Measurements from ENCODE around the gene CYSTM1. TPM values are rescaled to one million over a fixed set of nuclear protein-coding genes. Genes with fewer than 3 reads are reported as not detected.
"Not testable (repeated sequence)": the region's sequence is repeated elsewhere in the genome, so short reads cannot be mapped to it uniquely, and the experiment has no call there.

Gene CYSTM1
- polyA plus RNA-seq, 1 donor from 2014 or later, result 21.3 TPM

GRCh38 chr5:140198915-140199314 lies 23.9 kb downstream of the CYSTM1 start:
- peaks cover 13% of the 10 kb centered on the region for H3K36me3 Mint-ChIP-seq
- H3K27me3 Mint-ChIP-seq, H3K27ac Mint-ChIP-seq, H3K9me3 Mint-ChIP-seq, H3K4me1 Mint-ChIP-seq, H3K4me3 Mint-ChIP-seq: not testable (repeated sequence)

- no peak overlapping the region for H3K27ac Mint-ChIP-seq
- H3K4me3 Mint-ChIP-seq, result no peak overlapping the region
- H3K9me3 Mint-ChIP-seq, result no peaks in the 10 kb centered on the region
- peaks cover 8% of the 10 kb centered on the region for H3K36me3 Mint-ChIP-seq
- H3K27me3 Mint-ChIP-seq, result no peaks in the 10 kb centered on the region
- H3K4me1 Mint-ChIP-seq, result peaks cover 0 to 1% (median 0%) of the 10 kb centered on the region in 3 donors
Observed at GRCh38 chr5:140202078-140202477, 27.1 kb downstream of the CYSTM1 start.

DNA sequence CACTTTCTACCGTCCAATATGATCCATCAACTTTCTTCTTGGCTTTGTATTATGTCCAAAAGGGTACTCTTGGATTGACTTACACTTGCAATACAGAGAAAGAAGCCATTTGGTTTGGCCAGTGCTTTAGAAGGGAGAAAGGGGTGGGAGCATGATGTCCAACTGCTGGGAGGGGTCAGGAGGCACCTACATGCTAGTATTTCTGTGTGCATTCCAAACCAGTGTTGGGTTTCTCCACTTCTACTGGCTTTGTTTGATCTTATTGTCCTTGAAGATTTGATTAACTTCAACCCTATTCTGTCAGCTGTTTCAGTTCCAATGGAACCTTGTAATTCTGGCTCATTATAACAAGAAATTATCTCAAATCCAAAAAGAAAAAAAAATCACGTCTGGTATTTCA lies 27.6 kb downstream of the CYSTM1 start:
- Mint-ChIP-seq H3K36me3 (peaks cover 8% of the 10 kb centered on the region), H3K4me3 (no peak overlapping the region), H3K9me3 (no peaks in the 10 kb centered on the region), H3K4me1 (peaks cover 0 to 1% (median 0%) of the 10 kb centered on the region in 3 donors), H3K27me3 (no peaks in the 10 kb centered on the region), H3K27ac (no peak overlapping the region)

DNA sequence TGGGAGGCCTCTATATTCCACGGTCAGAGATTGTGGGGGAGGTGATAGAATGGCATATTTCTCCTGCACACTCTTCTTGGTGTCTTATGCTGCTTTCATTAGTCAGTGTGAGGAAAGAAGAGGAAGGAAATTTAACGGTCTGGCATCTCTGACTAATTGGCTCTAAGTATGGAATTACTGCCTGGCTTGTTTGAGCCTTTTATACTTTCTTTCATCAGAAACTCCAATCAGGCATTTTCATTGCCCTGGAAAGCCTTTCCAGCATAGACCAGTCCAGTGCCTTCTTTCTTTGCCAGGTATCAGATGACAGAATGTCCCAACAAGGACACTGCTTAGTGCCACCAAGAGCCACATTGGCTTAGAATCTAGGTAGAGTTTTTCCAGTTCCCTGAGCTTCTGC lies 30.2 kb downstream of the CYSTM1 start:
- Mint-ChIP-seq H3K36me3 (peaks cover 4% of the 10 kb centered on the region), H3K9me3 (peaks cover 0 to 3% (median 2%) of the 10 kb centered on the region in 3 donors), H3K27ac (no peak overlapping the region), H3K27me3 (no peaks in the 10 kb centered on the region), H3K4me3 (no peak overlapping the region), H3K4me1 (peaks cover 0 to 1% (median 0%) of the 10 kb centered on the region in 3 donors)

DNA sequence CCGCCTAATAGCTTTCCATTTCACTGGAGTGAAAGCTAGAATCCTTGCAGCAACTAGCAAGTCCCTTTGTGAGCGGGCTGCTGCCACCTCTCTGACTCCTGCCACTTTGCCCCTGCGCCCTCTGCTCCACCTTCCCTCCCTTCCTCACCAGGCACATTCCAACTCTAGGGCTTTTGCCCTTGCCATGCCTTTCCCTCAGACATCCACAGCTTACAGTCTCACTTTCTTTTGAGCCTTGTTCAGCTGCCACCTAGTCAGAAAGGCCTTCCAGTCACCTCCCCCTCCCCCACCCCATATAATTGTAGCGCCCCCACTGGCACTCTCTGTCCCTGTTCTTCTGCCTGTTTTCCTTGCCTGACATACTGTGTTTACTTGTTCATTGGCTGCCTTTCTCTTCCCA lies 31.0 kb downstream of the CYSTM1 start:
- Mint-ChIP-seq H3K9me3 (peaks cover 0 to 3% (median 2%) of the 10 kb centered on the region in 3 donors), H3K36me3 (peaks cover 4% of the 10 kb centered on the region), H3K4me1 (peaks cover 0 to 1% (median 0%) of the 10 kb centered on the region in 3 donors), H3K27ac (no peak overlapping the region), H3K27me3 (no peaks in the 10 kb centered on the region), H3K4me3 (no peak overlapping the region)

DNA sequence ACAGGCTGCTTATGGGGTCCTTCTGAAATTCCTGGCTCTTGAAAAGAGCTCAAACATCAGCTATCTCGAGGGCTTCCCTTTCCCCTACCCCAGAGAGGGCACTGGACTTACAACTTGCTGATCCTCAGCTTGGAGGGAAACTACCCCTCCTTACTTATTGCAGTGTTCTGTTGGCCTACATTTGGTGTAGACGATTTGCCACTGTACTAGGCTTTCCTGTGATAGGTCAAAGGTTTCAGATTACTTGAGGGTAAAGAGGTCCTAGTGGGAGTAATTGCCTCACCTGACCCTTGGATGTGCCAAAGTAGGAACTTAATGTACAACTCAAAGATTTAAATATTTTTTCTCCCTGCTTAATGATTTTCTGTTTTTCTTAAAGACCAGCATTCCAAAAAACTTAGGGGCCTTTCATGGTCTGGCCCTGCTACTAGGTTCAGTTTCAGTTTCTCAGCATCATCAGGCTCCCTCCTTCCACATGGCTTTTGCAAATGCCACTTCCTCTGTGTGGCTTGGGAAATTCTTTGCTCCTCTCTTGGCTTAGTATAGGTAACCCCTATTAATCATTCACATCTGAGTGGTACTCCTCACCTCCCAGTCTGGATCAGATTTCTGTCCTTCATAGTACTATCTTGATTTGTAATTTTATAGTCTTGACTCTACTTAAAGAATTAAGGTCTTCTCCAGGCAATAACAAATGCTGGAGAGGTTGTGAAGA lies 32.4 kb downstream of the CYSTM1 start:
- Mint-ChIP-seq H3K4me3 (no peak overlapping the region), H3K27ac (peak overlapping the region in 1 of 3 donors; percentile 39), H3K9me3 (peaks cover 0 to 3% (median 2%) of the 10 kb centered on the region in 3 donors), H3K27me3 (no peaks in the 10 kb centered on the region), H3K4me1 (no peaks in the 10 kb centered on the region), H3K36me3 (no peaks in the 10 kb centered on the region)

GRCh38 chr5:140208065-140208464 lies 33.1 kb downstream of the CYSTM1 start:
- H3K9me3 Mint-ChIP-seq, result peaks cover 0 to 3% (median 2%) of the 10 kb centered on the region in 3 donors
- no peak overlapping the region for H3K27ac Mint-ChIP-seq
- H3K27me3 Mint-ChIP-seq, result no peaks in the 10 kb centered on the region
- H3K4me3 Mint-ChIP-seq, result no peak overlapping the region
- no peaks in the 10 kb centered on the region for H3K4me1 Mint-ChIP-seq
- no peaks in the 10 kb centered on the region for H3K36me3 Mint-ChIP-seq

DNA sequence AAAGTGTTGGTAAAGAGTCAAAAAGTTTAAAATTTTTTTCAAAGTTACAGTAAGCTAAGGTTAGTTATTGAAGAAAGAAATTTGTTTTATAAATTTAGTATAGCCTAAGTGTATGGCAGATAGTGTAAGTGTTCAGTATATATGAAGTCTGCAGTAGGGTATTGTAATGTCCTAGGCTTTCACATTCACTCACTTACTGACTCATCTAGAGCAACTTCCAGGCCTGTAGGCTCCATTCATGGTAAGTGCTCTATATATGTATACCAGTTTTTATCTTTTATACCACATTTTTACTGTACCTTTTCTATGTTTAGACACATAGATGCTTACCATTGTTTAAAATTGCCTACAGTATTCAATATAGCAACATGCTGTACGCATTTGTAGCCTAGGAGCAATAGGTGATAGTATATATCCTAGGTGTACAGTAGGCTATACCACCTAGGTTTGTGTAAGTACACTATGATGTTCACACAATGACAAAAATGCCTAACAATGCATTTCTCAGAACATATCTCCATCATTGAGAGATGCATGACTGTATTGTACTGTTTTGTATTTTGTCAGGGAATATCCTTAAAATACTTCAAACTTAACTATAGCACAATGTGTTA lies 38.5 kb downstream of the CYSTM1 start:
- no peak overlapping the region for H3K27ac Mint-ChIP-seq
- no peaks in the 10 kb centered on the region for H3K36me3 Mint-ChIP-seq
- no peak overlapping the region for H3K4me3 Mint-ChIP-seq
- no peaks in the 10 kb centered on the region for H3K9me3 Mint-ChIP-seq
- no peaks in the 10 kb centered on the region for H3K27me3 Mint-ChIP-seq
- no peaks in the 10 kb centered on the region for H3K4me1 Mint-ChIP-seq

DNA sequence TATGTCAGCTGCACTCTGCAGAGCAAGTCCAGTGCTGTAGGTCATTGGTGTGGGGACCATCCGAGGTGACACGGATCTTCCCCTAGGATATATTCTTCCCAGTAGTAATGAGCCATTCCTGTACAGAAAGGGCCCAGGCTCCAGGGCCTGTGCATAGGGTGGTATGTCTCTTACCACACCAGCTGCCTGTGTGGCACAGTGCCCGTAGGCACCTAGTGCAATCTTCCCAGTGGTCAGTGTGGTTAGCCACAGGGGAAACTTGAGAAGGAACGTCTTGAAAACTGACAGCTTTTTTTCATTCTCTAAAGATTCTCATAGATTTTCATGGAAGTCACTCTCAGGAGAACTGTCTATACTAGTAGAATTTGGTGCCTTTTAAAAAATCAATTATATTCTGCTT lies 39.8 kb downstream of the CYSTM1 start:
- Mint-ChIP-seq H3K27me3 (no peaks in the 10 kb centered on the region), H3K9me3 (no peaks in the 10 kb centered on the region), H3K36me3 (no peaks in the 10 kb centered on the region), H3K27ac (no peak overlapping the region), H3K4me3 (no peak overlapping the region), H3K4me1 (no peaks in the 10 kb centered on the region)

DNA sequence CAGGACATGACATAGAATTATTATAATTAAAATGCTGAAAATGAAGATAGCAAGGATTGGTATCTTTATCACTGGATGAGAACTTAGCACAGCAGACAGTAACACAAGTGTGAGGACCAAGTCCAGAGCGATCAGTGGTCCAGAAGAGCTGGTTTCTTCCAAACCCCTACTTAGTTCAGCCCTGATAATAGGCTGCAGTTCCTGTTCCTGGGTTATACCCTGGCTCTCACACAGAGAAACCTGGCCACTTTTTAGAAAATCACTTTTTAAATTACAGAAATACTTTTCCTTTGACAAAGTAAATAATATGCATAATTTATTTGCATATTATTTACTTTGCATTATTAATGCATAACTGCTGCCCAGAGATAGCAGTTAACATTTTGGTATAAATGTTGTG lies 40.3 kb downstream of the CYSTM1 start:
- H3K36me3 Mint-ChIP-seq, result no peaks in the 10 kb centered on the region
- no peaks in the 10 kb centered on the region for H3K27me3 Mint-ChIP-seq
- no peak overlapping the region for H3K4me3 Mint-ChIP-seq
- H3K9me3 Mint-ChIP-seq, result no peaks in the 10 kb centered on the region
- no peak overlapping the region for H3K27ac Mint-ChIP-seq
- no peaks in the 10 kb centered on the region for H3K4me1 Mint-ChIP-seq

GRCh38 chr5:140216478-140217074 lies 41.6 kb downstream of the CYSTM1 start:
- Mint-ChIP-seq H3K27ac (no peak overlapping the region), H3K27me3 (no peaks in the 10 kb centered on the region), H3K4me1 (no peaks in the 10 kb centered on the region), H3K9me3 (no peaks in the 10 kb centered on the region), H3K36me3 (peaks cover 2% of the 10 kb centered on the region), H3K4me3 (no peak overlapping the region)

- H3K9me3 Mint-ChIP-seq, result no peaks in the 10 kb centered on the region
- no peak overlapping the region for H3K4me3 Mint-ChIP-seq
- H3K27me3 Mint-ChIP-seq, result no peaks in the 10 kb centered on the region
- H3K4me1 Mint-ChIP-seq, result no peaks in the 10 kb centered on the region
- peaks cover 4% of the 10 kb centered on the region for H3K36me3 Mint-ChIP-seq
- H3K27ac Mint-ChIP-seq, result no peak overlapping the region
Observed at GRCh38 chr5:140217299-140218026, 42.5 kb downstream of the CYSTM1 start.

DNA sequence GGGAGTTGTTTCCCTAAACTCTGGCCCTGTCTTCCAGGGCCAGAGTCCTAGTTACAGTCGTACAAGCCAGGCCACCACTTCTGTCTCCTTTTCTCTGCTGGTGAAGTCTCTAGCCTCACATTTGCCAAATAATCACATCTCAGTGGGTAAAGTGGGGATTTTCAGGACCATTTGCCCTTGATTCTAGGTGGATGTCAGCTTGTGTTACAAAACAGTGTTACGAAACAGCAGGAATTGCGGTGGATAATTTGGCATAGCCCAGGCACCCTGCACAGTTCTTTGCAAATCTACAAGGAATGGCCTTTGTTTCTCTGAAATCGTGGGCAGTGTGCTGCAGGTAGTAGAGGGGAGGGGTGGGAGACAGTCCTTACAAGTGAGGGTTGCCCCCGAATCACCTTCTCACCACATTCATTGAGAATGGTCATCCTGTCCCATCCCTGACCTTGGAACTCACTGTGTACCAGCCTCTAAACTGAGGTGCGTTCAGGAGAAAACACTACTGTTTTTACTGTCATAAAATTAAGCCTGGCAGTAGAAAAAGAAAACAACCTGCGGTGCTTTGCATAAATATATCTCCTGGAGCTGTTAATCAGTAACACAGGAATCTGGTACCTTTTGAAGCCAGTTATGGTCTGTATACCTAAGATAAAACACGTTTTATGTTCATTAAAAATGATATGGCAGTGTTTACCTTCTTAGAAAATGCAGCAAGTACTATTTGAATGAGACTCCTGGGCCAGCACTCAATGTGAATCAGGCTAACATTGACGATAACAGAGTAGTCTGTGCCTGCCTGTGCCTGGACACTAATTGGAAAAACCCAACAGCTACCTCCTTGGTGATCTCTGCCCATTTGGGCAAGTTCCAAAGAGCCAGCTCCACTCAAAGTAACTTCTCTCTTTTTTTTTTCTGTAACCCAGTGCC lies 44.3 kb downstream of the CYSTM1 start:
- H3K27ac Mint-ChIP-seq, result no peak overlapping the region
- no peaks in the 10 kb centered on the region for H3K27me3 Mint-ChIP-seq
- peaks cover 6% of the 10 kb centered on the region for H3K36me3 Mint-ChIP-seq
- H3K4me3 Mint-ChIP-seq, result no peak overlapping the region
- no peaks in the 10 kb centered on the region for H3K4me1 Mint-ChIP-seq
- no peaks in the 10 kb centered on the region for H3K9me3 Mint-ChIP-seq

- no peaks in the 10 kb centered on the region for H3K9me3 Mint-ChIP-seq
- H3K4me1 Mint-ChIP-seq, result no peaks in the 10 kb centered on the region
- no peak overlapping the region for H3K4me3 Mint-ChIP-seq
- no peaks in the 10 kb centered on the region for H3K27me3 Mint-ChIP-seq
- peaks cover 6% of the 10 kb centered on the region for H3K36me3 Mint-ChIP-seq
- peak overlapping the region in 1 of 3 donors; percentile 17 for H3K27ac Mint-ChIP-seq
Observed at GRCh38 chr5:140220032-140220697, 45.2 kb downstream of the CYSTM1 start.
